IPS-NIHi7 (cell line): ENCODE measurements around the gene QSOX2.

ENCODE experiments used
- DNase-seq: peaks from one replicate; pipeline ENCODE4 v3.0.0; 2012; ENCODE audit warnings: mixed read lengths; ENCODE audit errors: extremely low spot score

QSOX2 gene

GRCh38 chr9:136245219-136246150 is at the start of gene QSOX2:
Gene QSOX2, minus strand, starts transcription at chr9:136245812. Its CDS starts 9 bp downstream, at chr9:136245803.
- DNase-seq = peak; percentile 95

GRCh38 chr9:136295055-136295454 is 49.4 kb upstream of the QSOX2 start:
- DNase-seq = no peak

GRCh38 chr9:136294437-136294836 is 48.8 kb upstream of the QSOX2 start:
- DNase-seq = no peak

GRCh38 chr9:136293476-136294077 is 48.0 kb upstream of the QSOX2 start:
- no peak for DNase-seq

GRCh38 chr9:136292591-136293448 is 47.2 kb upstream of the QSOX2 start:
- no peak for DNase-seq

GRCh38 chr9:136292026-136292538 is 46.5 kb upstream of the QSOX2 start:
- no peak for DNase-seq

GRCh38 chr9:136291306-136292025 is 45.9 kb upstream of the QSOX2 start:
- no peak for DNase-seq

- DNase-seq = no peak
Measured at GRCh38 chr9:136290508-136291000, 44.9 kb upstream of the QSOX2 start.

- DNase-seq = no peak
Measured at GRCh38 chr9:136289651-136290507, 44.3 kb upstream of the QSOX2 start.

- no peak for DNase-seq
Measured at GRCh38 chr9:136287960-136288753, 42.5 kb upstream of the QSOX2 start.

GRCh38 chr9:136286987-136287379 is 41.4 kb upstream of the QSOX2 start:
- no peak for DNase-seq

- DNase-seq = no peak
Measured at GRCh38 chr9:136286359-136286986, 40.9 kb upstream of the QSOX2 start.

GRCh38 chr9:136285501-136286358 is 40.1 kb upstream of the QSOX2 start:
- no peak for DNase-seq

GRCh38 chr9:136284951-136285350 is 39.3 kb upstream of the QSOX2 start:
- no peak for DNase-seq

- DNase-seq = no peak
Measured at GRCh38 chr9:136284311-136284710, 38.7 kb upstream of the QSOX2 start.

- DNase-seq = peak; percentile 96
Measured at GRCh38 chr9:136283291-136284235, 38.0 kb upstream of the QSOX2 start.
